Stimulated activated CD4-positive, alpha-beta T cell treated with anti-CD3 and anti-CD28 coated beads, Interleukin-1b, Interleukin-23, amount 100 ng/mL, for 48 hours (primary cell): ENCODE measurements around the gene JDP2.
A peak's percentile ranks its signal among the peaks of the same experiment; 100 is the strongest.

Experiments
- DNase-seq: peaks from one replicate; pipeline ENCODE4 v3.0.0-alpha.2; 2020

JDP2 gene

GRCh38 chr14:75491376-75491978, 63.7 kb downstream of the JDP2 start:
- DNase-seq = no peak

GRCh38 chr14:75492832-75493591, 65.2 kb downstream of the JDP2 start:
- DNase-seq = peak; percentile 18

- no peak for DNase-seq
These were observed 65.8 kb downstream of the JDP2 start for GRCh38 chr14:75493592-75494087.

GRCh38 chr14:75494896-75495295, 67.1 kb downstream of the JDP2 start:
- DNase-seq = no peak

GRCh38 chr14:75495399-75495798, 67.6 kb downstream of the JDP2 start:
- DNase-seq = no peak

GRCh38 chr14:75495882-75496281, 68.1 kb downstream of the JDP2 start:
- no peak for DNase-seq

GRCh38 chr14:75496755-75497154, 68.9 kb downstream of the JDP2 start:
- DNase-seq = no peak

- DNase-seq = peak; percentile 59
These were observed 69.4 kb downstream of the JDP2 start for GRCh38 chr14:75497191-75497590.

GRCh38 chr14:75497701-75498100, 69.9 kb downstream of the JDP2 start:
- no peak for DNase-seq

GRCh38 chr14:75499084-75499875, 71.5 kb downstream of the JDP2 start:
- DNase-seq = no peak

- DNase-seq = no peak
These were observed 73.3 kb downstream of the JDP2 start for GRCh38 chr14:75501080-75501479.

- no peak for DNase-seq
These were observed 76.6 kb downstream of the JDP2 start for GRCh38 chr14:75504411-75504810.

GRCh38 chr14:75506930-75507329, 79.1 kb downstream of the JDP2 start:
- no peak for DNase-seq

- DNase-seq = no peak
These were observed 82.7 kb downstream of the JDP2 start for GRCh38 chr14:75510547-75510946.

- no peak for DNase-seq
These were observed 83.4 kb downstream of the JDP2 start for GRCh38 chr14:75511201-75511600.

GRCh38 chr14:75513911-75514672, 86.3 kb downstream of the JDP2 start:
- DNase-seq = no peak

GRCh38 chr14:75514673-75515628, 87.1 kb downstream of the JDP2 start:
- peak; percentile 48 for DNase-seq

- no peak for DNase-seq
These were observed 87.8 kb downstream of the JDP2 start for GRCh38 chr14:75515629-75515996.

GRCh38 chr14:75518625-75519024, 90.8 kb downstream of the JDP2 start:
- DNase-seq = peak; percentile 60

GRCh38 chr14:75519394-75519793, 91.6 kb downstream of the JDP2 start:
- no peak for DNase-seq

GRCh38 chr14:75519826-75520728, 92.3 kb downstream of the JDP2 start:
- DNase-seq = no peak
